SU-DHL-6 (cell line): ENCODE measurements around the gene DNAJC5G.
"Not testable (repeated sequence)": the region's sequence is repeated elsewhere in the genome, so short reads cannot be mapped to it uniquely, and the experiment has no call there.

Experiments used
- CTCF ChIP-seq: fragments of 200-600 bp; sonication (generic); IDR thresholded peaks from one replicate; pipeline ENCODE4 v1.5.1; 2017; ENCODE audit warnings: antibody characterized with exemption, mild to moderate bottlenecking, low read length, moderate library complexity; ENCODE audit not compliant: insufficient read depth, poor library complexity, severe bottlenecking
- EZH2phosphoT487 ChIP-seq: fragments of 200-600 bp; sonication (generic), shearing (Covaris generic); conservative IDR thresholded peaks from 2 replicates; pipeline ENCODE4 v1.6.1; 2018; ENCODE audit warnings: mild to moderate bottlenecking, antibody characterized with exemption, low read length, moderate library complexity, mixed read lengths

GRCh38 chr2:27272537-27273522, 2.4 kb upstream of the DNAJC5G start:
- not testable (repeated sequence) for TF ChIP-seq CTCF, EZH2phosphoT487
